GM18519 (cell line): ENCODE results near the gene RGCC.
"Not testable (repeated sequence)": the region's sequence is repeated elsewhere in the genome, so short reads cannot be mapped to it uniquely, and the experiment has no call there.

ENCODE experiments used
- ATAC-seq: cut with Tn5 transposase; IDR thresholded peaks from one replicate; pipeline ENCODE4 v1.9.1; 2021; ENCODE audit warnings: mild to moderate bottlenecking, moderate library complexity; ENCODE audit not compliant: unreplicated experiment, low FRiP score

The RGCC gene, protein sequence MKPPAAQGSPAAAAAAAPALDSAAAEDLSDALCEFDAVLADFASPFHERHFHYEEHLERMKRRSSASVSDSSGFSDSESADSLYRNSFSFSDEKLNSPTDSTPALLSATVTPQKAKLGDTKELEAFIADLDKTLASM

DNA sequence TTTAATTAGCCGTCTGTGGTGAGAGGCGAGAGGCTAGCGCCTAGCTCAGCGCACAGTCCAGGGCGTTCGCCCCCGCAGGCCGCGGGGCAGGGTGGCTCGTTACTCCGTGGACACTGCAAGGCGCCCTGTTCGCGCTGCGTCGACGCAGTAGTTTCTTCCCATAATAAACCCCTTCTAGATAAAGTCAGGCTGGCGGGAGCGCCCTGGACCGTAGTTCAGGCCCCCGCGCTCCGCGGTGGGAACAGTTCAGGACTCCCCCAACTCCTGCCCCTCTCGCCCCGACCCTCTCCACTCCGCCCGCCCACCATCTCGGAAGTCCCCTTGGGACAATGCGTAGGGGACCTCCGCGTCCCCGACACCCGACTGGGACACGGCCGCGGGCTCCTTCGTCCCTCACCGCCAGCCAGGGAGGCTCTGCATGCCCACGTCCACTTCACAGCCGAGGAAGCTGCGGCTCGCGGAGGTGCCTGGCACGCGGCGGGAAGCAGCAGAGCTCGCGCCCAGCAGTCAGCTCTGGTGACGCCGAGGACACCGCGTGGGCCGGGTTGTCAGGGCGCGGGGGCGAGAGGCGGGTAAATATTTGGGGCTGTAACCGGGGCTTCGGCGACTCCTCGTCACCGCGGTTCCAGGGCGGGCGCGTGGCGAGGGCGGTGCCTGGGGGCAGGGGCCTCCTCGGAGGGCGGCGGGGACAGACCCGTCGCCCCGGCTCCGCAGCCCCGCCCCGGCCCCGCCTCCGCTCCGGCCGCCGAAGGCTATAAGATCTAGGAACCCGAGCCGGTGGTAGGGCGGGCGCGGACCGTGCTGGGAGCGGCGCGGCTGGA lies at the start of gene RGCC:
RGCC (plus strand) TSS at position 783 of the 821 bp plus-strand sequence. CDS start 158 bp downstream, outside the sequence.
- ATAC-seq = no peak

DNA sequence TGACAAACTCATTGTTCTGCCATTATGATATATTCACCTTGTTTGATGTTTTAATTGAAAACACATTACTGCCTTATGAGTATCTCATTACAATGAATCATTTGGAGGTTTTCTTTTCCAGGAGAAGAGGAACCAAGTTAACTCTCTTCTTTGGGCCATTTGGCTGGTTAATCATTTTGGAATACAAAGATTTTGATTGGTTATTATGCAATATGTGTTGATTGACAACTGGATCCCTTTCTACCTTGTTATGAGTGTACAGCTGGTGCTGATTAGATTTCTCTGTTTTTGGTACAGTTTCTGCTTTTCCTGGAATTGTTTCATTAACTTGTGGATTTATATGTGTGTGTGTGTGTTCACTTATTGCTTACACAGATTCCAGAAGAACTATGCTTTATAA lies 49.2 kb upstream of the RGCC start:
- no peak for ATAC-seq

DNA sequence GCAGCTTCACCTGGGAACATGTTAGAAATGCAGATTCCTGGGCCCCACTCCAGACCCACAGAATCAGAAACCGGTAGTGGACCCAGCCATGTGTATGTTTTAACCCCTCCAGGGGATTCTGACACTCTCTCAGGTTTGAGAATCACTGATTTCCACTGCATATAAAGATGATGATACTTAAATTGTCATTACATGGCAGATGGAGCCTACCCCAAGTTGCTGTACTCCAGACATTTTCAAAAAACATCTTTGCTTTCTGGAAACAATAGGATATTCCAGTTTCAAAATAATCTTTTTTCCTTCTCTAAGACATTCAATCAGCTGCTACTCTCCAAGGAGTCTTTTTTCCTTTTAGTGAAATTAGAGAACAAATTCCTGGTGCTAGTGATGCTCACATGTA lies 48.6 kb upstream of the RGCC start:
- no peak for ATAC-seq

DNA sequence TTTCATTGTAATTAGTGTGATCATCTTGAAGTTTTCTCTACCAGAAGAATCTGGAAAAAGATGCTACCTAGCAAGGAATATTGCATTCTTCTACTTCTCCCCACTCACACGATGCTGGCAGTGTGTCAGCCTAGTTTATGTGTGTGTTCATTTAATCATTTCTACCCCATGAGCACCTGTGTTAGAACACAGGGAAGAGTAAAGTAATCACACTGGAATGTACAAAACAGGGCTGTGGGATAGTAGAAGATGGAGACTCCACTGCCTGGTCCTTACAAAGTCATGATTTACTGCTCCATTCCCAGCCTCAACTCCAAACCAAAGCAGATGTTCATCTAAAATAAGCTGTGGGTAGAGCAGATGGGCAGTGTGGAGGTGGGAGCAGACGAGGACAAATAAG lies 47.7 kb upstream of the RGCC start:
- no peak for ATAC-seq

DNA sequence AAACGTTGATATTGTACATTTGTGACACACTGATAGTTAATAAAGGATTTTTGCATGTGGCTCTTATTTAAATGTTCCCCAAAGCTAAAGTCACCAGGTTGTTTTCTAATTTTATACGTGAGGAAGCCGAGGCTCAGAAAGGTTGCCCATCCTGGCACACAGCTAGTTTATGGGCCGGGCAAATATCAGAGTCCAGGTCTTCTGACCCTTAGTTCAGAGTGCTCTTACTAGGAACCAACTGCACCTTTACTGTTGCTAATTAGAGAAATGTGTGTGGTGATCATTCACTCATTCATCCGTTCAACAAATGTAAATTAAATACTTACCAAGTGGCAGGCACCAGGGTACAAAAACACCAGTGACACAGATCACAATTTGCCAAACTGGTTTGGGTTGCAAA lies 46.3 kb upstream of the RGCC start:
- no peak for ATAC-seq

DNA sequence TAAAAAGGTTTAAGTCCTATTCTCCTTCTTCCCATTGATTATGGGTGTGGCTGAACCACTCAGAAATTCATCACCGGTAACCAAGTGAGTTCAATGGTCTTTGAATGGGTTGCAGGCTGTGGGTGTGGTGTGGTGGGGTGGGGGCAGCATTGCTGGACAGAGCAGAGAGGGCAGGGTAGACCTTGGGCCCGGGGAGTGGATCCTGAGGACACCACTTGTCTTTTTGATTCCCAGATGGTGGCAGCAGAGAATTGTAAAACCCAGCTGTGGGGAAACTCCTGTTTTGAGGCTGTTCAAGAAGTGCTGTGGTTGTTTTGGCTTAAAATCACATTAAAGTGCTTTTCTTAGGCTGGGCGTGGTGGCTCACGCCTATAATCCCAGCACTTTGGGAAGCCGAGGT lies 45.8 kb upstream of the RGCC start:
- ATAC-seq = no peak

DNA sequence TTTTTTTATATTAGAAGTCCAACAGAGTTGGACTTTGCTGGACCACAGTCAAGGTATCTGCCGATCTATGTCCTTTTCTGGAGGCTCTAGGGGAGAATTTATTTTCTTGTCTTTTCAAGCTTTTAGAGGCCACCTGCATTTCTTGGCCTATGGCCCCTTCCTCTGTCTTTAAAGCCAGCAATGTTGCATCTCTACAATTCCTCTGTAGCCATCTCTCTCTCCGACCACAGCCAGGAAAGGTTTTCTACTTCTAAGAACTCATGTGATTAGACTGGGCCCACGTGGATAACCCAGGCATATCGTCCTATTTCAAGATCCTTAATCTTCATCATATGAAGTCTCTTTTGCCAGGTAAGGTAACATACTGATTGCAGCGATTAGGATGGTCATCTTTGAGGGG lies 43.5 kb upstream of the RGCC start:
- ATAC-seq = no peak

DNA sequence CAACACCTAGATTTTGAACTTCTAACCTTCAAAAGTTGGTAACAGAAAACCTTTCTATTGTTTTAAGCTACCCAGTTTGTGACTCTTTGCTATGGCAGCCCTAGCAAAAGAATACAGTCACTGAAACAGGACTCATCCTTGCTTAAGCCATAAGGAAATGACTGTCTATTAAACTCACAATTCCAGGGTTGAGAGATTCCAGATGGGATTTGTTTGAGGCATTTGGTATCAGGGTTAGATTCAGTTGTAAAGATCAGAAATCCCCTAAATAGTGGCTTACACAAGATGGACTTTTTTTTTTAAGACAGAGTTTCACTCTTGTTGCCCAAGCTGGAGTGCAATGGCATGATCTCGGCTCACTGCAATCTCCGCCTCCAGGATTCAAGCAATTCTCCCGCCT lies 41.1 kb upstream of the RGCC start:
- no peak for ATAC-seq

DNA sequence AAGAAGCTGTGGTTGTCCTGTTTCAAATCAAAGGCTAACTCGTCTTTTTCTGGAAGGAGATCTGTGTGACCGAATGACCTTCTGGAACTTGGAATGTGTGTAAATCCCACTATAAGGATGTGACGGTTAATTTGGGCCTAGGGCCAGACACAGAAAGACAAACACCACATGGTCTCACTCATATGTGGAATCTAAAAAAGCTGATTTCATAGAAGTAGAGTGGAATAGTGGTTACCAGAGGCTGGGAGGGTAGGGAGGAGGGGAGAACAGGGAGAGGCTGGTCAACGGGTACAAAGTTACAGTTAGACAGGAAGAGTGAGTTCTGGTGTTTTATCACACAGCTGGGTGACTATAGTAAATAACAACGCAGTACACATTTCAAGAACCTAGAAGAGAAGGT lies 39.3 kb upstream of the RGCC start:
- ATAC-seq = no peak

DNA sequence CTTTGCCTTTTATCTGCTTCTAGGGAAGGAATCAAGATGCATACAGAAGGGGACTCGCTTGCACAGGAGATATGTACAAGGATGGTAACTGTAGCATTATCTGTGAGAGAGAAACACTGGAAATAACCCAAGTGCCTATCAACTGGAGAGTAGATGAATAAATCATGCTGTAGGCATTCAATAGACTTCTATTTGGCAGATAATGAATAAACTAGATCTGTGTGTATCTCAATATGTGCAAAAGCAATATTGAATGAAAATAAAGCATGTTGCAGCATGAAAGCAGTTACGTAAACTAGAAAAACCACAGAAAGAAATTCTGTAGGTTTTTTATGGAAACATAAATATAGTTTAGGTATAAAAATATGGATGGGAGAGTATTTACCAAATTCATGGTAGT lies 38.6 kb upstream of the RGCC start:
- ATAC-seq = no peak

DNA sequence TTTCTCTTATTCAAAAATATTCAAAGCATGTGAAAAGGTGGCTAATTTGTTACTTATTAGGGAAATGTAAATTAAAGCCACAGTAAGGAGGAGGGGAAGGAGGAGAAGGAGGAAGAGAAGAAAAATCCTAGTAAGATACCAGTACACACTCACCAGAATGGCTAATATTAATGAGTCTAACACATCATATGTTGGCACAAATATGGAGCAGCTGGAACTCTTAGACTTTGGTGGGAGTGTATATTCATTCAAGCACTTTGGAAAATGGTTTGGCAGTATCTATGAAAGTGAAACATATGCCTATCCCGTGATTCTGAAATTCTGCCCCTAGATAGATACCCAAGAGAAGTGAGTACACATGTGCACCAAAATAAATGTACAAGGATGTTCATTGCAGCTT lies 38.1 kb upstream of the RGCC start:
- no peak for ATAC-seq

DNA sequence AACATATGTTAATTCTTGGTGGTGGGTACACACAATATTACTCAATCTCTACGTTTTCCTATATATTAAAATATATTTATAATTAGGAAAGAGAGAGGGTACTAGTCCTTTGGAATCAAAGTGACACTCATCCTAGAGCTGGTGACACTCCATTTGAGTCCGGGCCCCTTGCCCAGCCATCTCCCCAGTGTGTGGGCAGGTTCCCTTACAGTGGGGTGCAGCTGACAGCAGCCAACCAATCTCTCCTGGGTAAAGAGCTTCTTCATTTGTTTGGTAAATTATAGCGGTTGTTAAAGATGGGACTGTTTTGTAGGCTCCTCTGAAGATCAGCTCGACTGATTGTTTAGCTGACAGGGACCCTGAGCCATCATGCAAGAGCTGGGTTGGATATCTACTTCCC lies 37.2 kb upstream of the RGCC start:
- no peak for ATAC-seq

DNA sequence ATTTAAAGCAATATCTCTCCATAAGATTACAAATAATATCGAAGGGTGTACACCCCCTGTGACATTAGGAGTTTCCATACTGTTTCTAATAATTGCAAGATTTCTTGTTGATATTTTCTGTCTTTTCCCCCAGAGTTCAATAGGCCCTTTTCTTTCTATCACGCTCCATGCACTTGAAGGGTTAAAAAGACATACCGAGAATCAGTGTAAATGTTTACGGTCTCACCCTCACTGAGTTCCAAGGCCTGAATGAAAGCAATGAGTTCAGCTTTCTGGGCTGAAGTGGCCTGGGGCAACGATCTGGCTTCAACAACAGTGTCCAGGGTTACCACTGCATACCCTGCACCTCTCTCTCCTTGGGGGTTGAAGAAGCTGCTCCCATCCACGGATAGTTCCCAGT lies 36.0 kb upstream of the RGCC start:
- not testable (repeated sequence) for ATAC-seq

DNA sequence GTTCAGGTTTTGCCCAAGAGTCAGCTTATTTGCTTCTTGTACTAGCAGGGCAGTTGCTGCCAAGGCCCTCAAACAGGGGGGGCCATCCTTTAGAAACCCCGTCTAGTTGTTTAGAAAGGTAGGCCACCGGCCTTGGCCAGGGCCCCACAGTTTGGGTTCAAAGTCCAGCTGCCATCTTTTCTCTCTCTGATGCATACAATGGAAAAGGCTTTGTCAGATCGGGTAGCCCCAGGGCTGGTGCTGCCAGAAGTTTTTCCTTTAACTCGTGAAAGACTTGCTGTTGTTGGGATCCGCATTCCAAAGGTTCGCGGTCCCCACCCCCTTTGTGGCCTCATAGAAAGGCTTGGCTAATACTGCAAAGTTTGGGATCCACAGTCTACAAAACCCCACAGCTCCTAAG lies 35.4 kb upstream of the RGCC start:
- ATAC-seq = not testable (repeated sequence)

DNA sequence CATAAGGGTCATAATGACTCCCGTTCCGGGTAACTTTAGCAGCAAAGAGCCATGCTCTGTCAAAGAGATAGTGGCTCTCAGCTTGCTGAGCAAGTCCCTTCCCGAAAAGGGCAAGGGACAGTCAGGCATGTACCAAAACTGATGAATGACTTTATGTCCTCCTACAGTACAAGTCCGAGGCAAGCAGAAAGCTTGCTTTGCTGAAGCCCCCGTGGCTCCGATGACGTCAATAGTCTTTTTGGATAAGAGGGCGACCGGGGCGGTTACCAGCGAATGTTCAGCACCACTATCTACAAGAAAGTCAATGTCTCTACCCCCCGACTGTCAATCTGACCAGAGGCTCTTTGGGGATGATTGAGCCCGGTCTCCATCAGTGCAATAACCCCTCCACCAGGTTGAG lies 34.1 kb upstream of the RGCC start:
- ATAC-seq = not testable (repeated sequence)

DNA sequence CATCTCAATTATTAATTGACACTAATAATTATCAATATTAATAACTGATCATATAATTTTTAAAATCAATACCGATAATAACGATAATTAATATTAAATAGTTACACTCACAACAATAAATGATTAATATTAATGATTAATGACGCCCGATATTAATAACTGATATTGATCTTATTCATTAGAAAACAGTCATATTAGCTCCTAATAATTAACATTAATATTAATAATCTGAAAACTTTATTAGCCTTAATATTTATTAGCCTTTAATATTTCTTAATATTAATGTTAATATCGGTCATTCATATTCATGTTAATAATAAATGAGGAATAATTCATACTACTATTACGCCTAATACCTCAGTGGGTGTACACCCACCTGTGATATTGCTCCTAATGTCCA lies 32.7 kb upstream of the RGCC start:
- ATAC-seq = not testable (repeated sequence)

DNA sequence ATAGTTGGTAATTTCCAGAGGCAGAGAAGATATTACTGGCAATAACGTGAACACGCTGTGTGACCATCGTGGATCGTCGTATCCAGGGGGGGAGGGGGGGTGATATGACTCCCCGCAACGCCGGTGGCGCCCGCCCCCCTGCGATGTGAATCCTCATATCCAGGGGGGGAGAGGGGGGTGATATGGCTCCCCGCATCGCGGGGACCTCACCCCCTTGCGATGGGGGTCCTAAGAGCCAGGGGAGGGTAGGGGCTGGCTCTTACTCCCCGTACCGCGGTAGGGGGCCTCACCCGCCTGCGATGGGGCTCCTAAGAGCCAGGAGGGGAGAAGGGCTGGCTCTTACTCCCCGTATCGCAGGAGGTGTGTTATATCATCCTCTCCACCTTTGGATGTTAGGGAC lies 31.3 kb upstream of the RGCC start:
- ATAC-seq = no peak

DNA sequence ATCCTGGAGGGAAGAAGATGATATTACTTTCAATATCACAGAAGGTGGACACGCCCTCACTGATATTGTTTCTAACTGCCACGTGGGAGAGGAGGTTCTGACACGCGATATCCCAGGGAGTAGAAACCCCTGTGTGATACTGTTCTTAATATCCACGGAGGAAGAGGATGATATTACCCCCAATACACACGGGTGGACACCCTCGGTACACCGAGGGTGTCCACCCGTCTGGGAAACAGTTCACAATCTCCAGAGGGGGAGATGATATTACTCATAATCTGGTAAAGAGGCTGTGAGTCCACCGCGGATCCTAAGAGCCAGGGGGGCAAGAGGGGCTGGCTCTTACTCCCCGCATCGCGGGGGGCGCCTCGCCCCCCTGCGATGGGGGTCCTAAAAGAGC lies 29.7 kb upstream of the RGCC start:
- ATAC-seq = no peak

DNA sequence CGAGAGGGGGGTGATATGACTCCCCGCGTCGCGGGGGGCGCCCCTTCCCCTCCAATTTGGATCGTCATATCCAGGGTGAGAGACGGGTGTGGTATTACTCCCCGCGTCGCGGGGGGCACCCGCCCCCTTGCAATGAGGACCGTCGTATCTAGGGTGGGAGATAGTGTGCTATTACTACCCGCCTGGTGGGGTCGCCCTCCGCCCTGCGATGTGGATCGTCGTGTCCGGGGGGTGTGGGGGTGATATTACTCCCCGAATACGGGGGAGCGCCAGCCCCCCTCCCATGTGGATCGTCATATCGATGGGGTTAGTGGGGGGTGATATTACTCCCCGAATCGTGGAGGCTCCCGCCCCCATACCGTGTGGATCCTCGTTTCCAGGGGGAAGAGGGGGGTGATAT lies 29.2 kb upstream of the RGCC start:
- no peak for ATAC-seq

DNA sequence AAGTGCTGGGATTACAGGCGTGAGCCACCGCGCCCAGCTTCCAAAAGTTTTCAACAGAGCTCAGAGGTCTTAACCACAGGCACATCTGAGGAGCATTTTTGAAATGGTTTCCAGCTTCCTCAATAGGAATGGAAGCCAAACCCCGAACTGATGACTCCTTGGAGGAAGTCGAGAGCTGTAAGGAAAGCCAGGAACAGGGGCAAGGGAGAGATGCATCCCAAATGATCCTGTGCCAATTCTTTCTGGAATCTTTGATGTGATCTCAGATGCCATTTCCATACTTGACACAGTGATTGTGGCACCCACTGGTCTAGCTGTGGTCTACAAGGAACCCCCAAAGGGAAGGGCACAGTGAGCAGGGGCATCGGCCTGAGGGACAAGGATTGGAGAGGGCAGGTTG lies 23.3 kb upstream of the RGCC start:
- ATAC-seq = not testable (repeated sequence)

DNA sequence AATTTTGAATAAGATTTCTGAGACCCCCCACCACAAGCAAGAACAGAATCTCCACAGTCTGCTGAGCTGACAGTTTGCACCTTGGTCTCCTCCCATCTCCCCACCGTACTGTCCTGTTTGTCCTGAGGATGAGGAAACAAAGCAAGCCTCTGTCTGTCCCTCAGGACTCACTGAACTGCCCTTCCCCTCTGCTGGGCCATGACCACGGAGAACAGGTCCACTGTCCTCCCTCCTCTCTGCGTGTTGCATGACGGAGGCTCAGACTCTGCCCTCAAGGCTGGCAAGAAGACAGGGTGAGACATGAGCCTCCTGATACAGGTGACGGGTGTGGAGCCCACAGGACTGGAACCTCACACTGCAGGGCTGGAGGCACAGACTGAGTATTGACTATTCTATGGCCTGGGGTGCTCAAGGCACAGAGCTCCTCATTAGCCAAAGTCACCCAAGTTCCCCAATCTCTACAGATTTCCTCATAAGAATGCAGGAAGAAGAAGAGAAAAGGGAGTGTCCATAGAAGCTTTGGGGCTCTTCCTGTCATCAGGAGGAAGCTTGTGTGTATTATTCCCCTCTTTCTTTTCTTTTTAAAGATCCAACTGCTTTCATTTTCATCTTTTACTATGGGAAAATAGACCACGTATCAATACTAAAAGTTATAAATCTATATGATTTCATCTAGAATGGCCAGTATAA lies 22.4 kb upstream of the RGCC start:
- no peak for ATAC-seq

DNA sequence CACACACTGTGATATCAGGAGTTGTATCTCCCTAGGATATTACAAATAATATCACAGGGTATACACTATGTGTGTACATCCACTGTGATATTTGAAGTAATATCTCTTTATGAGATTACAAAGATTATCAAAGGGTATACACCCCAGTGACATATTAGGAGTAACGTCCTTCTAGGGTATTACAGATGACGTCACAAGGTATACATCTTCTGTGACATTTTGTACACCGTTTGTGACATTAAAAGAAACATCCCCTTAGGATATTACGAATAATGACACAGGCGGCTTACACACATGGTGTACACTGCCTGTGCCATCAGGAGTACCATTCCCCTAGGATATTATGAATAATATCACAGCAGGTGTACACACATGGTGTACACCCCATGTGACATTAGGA lies 13.4 kb upstream of the RGCC start:
- ATAC-seq = no peak
